ENCODE measurements around the gene ASGR1.

DNA sequence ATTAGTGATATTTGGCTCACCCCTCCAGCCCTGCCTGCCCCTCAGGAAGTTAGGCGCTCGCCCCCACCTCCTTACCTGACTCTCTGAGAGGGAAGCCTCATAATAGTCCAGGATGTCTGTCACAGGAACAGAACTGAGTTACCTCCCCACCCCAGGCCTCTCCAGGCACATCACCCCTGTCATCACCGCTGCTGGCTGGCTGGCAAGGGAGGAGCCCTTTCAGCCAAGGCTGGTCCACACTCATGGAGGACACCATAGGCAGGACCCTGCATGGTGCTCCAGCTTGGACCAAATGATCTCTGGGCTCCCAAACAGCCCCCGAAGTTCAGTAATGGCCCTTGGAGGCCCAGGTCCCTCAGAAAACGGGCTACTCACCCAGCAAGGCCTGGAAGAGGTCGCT, 39.0 kb upstream of the ASGR1 start:
- TF ChIP-seq, protein P1, sequence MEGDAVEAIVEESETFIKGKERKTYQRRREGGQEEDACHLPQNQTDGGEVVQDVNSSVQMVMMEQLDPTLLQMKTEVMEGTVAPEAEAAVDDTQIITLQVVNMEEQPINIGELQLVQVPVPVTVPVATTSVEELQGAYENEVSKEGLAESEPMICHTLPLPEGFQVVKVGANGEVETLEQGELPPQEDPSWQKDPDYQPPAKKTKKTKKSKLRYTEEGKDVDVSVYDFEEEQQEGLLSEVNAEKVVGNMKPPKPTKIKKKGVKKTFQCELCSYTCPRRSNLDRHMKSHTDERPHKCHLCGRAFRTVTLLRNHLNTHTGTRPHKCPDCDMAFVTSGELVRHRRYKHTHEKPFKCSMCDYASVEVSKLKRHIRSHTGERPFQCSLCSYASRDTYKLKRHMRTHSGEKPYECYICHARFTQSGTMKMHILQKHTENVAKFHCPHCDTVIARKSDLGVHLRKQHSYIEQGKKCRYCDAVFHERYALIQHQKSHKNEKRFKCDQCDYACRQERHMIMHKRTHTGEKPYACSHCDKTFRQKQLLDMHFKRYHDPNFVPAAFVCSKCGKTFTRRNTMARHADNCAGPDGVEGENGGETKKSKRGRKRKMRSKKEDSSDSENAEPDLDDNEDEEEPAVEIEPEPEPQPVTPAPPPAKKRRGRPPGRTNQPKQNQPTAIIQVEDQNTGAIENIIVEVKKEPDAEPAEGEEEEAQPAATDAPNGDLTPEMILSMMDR (IDR thresholded peaks at IDR 0.05) = no peak
- TF ChIP-seq ZFX (IDR thresholded peaks at IDR 0.05; ENCODE audit: borderline replicate concordance) = no peak

Measured in 22Rv1 (cell line).